ENCODE data around the gene RTN4RL2. TPM values are rescaled to one million over a fixed set of nuclear protein-coding genes. Genes with fewer than 3 reads are reported as not detected.

The RTN4RL2 gene
- total RNA-seq, 3 donors from 2014 or later = 0.32 to 2.3 (median 1.8) TPM

Other genes starting within 250 kb of the RTN4RL2 start
- 1 to 10 TPM in 1 of 3 donors, under 1 TPM in 2; 0.44 to 3.3 (median 0.80) TPM for gene APLNR, start 223.3 kb upstream of the RTN4RL2 start, total RNA-seq
- gene TNKS1BP1, start 135.6 kb upstream of the RTN4RL2 start, total RNA-seq = 100 to 1,000 TPM in 1 of 3 donors, 10 to 100 TPM in 2; 79.3 to 111 (median 82.7) TPM
- gene SSRP1, start 124.6 kb upstream of the RTN4RL2 start, total RNA-seq = 10 to 100 TPM; 60.0 to 83.9 (median 76.5) TPM
- not detected for gene P2RX3, start 122.2 kb upstream of the RTN4RL2 start, total RNA-seq
- gene PRG3, start 79.4 kb upstream of the RTN4RL2 start, total RNA-seq = not detected
- gene PRG2, start 69.9 kb upstream of the RTN4RL2 start, total RNA-seq = 1 to 10 TPM in 1 of 3 donors, not detected in 2; 1.1 TPM
- gene SLC43A3, start 33.4 kb upstream of the RTN4RL2 start, total RNA-seq = 100 to 1,000 TPM; 104 to 130 (median 105) TPM
- gene SLC43A1, start 55.2 kb downstream of the RTN4RL2 start, total RNA-seq = 10 to 100 TPM; 12.0 to 23.4 (median 13.4) TPM
- gene TIMM10, start 70.2 kb downstream of the RTN4RL2 start, total RNA-seq = 10 to 100 TPM; 37.2 to 56.4 (median 45.9) TPM
- not detected for gene SMTNL1, start 77.1 kb downstream of the RTN4RL2 start, total RNA-seq
- gene UBE2L6, start 107.1 kb downstream of the RTN4RL2 start, total RNA-seq = 10 to 100 TPM; 25.9 to 66.2 (median 48.1) TPM
- 100 to 1,000 TPM; 421 to 823 (median 479) TPM for gene SERPING1, start 137.2 kb downstream of the RTN4RL2 start, total RNA-seq
- 1 to 10 TPM; 1.1 to 2.3 (median 2.0) TPM for gene YPEL4, start 189.4 kb downstream of the RTN4RL2 start, total RNA-seq
- gene CLP1, start 197.2 kb downstream of the RTN4RL2 start, total RNA-seq = 10 to 100 TPM; 15.4 to 17.7 (median 17.7) TPM
- gene ZDHHC5, start 207.6 kb downstream of the RTN4RL2 start, total RNA-seq = 10 to 100 TPM; 39.3 to 50.2 (median 39.8) TPM